ENCODE results near the gene ZDHHC11.

DNA sequence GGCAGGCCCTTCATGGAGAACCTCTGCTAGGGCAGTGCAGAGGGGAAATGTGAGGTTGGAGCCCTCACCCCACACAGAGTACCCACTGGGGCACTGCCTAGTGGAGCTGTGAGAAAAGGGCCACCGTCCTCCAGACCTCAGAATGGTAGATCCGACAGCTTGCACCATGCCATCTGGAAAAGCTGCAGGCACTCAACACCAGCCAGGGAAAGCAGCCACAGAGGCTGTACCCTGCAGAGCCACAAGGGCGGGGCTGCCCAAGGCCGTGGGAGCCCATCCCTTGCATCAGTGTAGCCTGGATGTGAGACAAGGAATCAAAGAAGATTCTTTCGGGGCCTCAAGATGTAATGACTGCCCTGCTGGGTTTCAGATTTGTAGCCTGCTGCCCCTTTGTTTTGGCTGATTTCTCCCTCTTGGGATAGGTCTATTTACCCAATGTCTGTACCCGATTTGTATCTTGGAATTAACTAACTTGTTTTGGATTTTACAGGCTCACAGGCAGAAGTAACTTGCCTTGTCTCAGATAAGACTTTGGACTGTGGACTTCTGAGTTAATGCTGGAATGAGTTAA is 16.6 kb upstream of the ZDHHC11 start:
- TF ChIP-seq, protein P1, sequence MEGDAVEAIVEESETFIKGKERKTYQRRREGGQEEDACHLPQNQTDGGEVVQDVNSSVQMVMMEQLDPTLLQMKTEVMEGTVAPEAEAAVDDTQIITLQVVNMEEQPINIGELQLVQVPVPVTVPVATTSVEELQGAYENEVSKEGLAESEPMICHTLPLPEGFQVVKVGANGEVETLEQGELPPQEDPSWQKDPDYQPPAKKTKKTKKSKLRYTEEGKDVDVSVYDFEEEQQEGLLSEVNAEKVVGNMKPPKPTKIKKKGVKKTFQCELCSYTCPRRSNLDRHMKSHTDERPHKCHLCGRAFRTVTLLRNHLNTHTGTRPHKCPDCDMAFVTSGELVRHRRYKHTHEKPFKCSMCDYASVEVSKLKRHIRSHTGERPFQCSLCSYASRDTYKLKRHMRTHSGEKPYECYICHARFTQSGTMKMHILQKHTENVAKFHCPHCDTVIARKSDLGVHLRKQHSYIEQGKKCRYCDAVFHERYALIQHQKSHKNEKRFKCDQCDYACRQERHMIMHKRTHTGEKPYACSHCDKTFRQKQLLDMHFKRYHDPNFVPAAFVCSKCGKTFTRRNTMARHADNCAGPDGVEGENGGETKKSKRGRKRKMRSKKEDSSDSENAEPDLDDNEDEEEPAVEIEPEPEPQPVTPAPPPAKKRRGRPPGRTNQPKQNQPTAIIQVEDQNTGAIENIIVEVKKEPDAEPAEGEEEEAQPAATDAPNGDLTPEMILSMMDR (IDR thresholded peaks at IDR 0.05), result no peak
- no peak for TF ChIP-seq POLR2A (IDR thresholded peaks at IDR 0.05)
